HUDEP-2 (cell line): ENCODE data around the gene C9orf43.

Source experiments
- DNase-seq, 76 experiments: peaks; one replicate each; lab custom pipeline; 2025; ENCODE audit not compliant: unreplicated experiment in 76 of 76; lab: John Stamatoyannopoulos, UW

Gene C9orf43

GRCh38 chr9:113463418-113464285 lies 53.1 kb downstream of the C9orf43 start, which contains the start of gene RGS3:
Gene RGS3, plus strand, starts transcription at chr9:113463727. Its CDS starts 76 bp downstream, at chr9:113463803.
- no peak for DNase-seq

- DNase-seq = no peak
These were observed 53.7 kb downstream of the C9orf43 start for GRCh38 chr9:113464286-113464660.

GRCh38 chr9:113465599-113466140 lies 55.1 kb downstream of the C9orf43 start:
- DNase-seq = no peak

GRCh38 chr9:113467183-113467582 lies 56.6 kb downstream of the C9orf43 start:
- DNase-seq = no peak

- DNase-seq = no peak
These were observed 58.3 kb downstream of the C9orf43 start for GRCh38 chr9:113468716-113469448.

- no peak for DNase-seq
These were observed 60.6 kb downstream of the C9orf43 start for GRCh38 chr9:113471143-113471542.

- no peak for DNase-seq
These were observed 61.0 kb downstream of the C9orf43 start for GRCh38 chr9:113471566-113471965.

- DNase-seq = no peak
These were observed 61.7 kb downstream of the C9orf43 start for GRCh38 chr9:113472199-113472598.

- no peak for DNase-seq
These were observed 63.9 kb downstream of the C9orf43 start for GRCh38 chr9:113474360-113475028.

GRCh38 chr9:113475031-113475430 lies 64.5 kb downstream of the C9orf43 start:
- no peak for DNase-seq

- DNase-seq = no peak
These were observed 65.4 kb downstream of the C9orf43 start for GRCh38 chr9:113475992-113476391.

- DNase-seq = no peak
These were observed 66.0 kb downstream of the C9orf43 start for GRCh38 chr9:113476511-113476916.

- no peak for DNase-seq
These were observed 66.5 kb downstream of the C9orf43 start for GRCh38 chr9:113477058-113477457.

GRCh38 chr9:113477661-113478060 lies 67.1 kb downstream of the C9orf43 start:
- DNase-seq = no peak

GRCh38 chr9:113479174-113479621 lies 68.7 kb downstream of the C9orf43 start:
- DNase-seq = peak in 2 of 76 experiments; percentile 4 to 9
